ENCODE measurements around the gene ABL1.

DNA sequence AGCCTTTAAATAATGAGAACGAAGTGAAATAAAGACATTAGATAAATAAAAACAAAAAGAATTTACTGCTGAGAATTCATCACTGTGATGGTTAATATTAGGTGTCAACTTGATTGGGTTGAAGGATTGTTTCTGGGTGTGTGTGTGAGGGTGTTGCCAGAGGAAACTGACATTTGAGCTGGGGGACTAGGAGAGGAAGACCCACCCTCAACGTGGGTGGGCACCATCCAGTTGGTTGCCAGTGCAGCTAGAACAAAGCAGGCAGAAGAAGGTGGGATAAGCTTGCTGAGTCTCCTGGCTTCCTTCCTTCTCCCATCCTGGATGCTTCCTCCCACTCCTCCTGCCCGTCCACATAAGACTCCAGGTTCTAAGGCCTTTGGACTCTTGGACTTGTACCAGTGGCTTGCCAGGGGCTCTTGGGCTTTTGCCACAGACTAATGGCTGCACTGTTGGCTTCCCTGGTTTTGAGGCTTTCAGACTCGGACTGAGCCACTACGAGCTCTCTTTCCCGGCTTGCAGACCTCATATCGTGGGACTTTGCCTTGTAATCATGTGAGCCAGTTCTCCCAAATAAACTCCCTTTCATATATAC lies 43.7 kb upstream of the ABL1 start:
- TF ChIP-seq MYC (IDR thresholded peaks at IDR 0.05; ENCODE audit: low read depth, low read length), result no peak
- TF ChIP-seq, protein P1, sequence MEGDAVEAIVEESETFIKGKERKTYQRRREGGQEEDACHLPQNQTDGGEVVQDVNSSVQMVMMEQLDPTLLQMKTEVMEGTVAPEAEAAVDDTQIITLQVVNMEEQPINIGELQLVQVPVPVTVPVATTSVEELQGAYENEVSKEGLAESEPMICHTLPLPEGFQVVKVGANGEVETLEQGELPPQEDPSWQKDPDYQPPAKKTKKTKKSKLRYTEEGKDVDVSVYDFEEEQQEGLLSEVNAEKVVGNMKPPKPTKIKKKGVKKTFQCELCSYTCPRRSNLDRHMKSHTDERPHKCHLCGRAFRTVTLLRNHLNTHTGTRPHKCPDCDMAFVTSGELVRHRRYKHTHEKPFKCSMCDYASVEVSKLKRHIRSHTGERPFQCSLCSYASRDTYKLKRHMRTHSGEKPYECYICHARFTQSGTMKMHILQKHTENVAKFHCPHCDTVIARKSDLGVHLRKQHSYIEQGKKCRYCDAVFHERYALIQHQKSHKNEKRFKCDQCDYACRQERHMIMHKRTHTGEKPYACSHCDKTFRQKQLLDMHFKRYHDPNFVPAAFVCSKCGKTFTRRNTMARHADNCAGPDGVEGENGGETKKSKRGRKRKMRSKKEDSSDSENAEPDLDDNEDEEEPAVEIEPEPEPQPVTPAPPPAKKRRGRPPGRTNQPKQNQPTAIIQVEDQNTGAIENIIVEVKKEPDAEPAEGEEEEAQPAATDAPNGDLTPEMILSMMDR (IDR thresholded peaks at IDR 0.05; ENCODE audit: low read depth, low read length), result no peak

Data from NB4 (cell line).